ENCODE results near the gene F2RL1. TPM values are rescaled to one million over a fixed set of nuclear protein-coding genes. Genes with fewer than 3 reads are reported as not detected.
"Not testable (repeated sequence)": the region's sequence is repeated elsewhere in the genome, so short reads cannot be mapped to it uniquely, and the experiment has no call there.

The F2RL1 gene
- total and polyA plus RNA-seq, 2 donors (not counting 1 experiment from before 2014, with no cell fraction given) = 0.04 to 0.64 TPM

DNA sequence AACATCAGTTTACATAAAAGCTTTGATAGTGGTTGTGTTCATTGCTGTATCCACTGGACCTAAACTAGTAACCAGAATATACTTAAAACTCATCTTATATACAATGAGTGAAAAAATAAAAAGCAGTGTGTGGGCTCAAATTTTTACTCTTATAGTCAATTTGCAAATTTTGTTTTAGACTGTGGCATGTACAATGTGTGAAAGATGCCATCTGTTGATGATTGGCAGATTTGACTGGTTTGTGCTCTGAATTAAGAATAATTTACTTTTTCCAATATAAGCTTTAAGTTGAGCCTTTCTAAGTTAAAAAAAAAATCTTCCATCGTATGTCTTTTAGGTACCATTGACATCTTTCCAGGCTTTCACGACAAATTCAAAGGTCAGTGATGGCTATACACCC, 42.4 kb upstream of the F2RL1 start:
- intact Hi-C loops (cut with micrococcal nuclease) = no loop called here
- Histone ChIP-seq H3K27me3 (replicated peaks in 1 of 4; ENCODE audit: control extremely low read depth in 1 of 4, control insufficient read depth in 3 of 4, insufficient read depth in 4 of 4, low read length in 3 of 4) (no peaks in the 10 kb centered on the region), H2AFZ (ENCODE audit: insufficient read depth, low read depth, low read length, poor library complexity, severe bottlenecking) (no peak overlapping the region), H4K20me1 (ENCODE audit: control insufficient read depth, insufficient read depth, low read length, poor library complexity, severe bottlenecking) (no peaks in the 10 kb centered on the region), H3K4me3 (ENCODE audit: control extremely low read depth in 1 of 5, extremely low read depth in 1 of 5, insufficient read depth in 1 of 5, low read depth in 2 of 5, low read length in 4 of 5) (no peak overlapping the region), H3K9ac (ENCODE audit: low read length) (no peak overlapping the region), H3K79me2 (ENCODE audit: control insufficient read depth, insufficient read depth, low read length) (no peaks in the 10 kb centered on the region), H3K4me1 (ENCODE audit: control insufficient read depth in 2 of 2, insufficient read depth in 2 of 2, low read length in 2 of 2) (peaks cover 0 to 6% of the 10 kb centered on the region in 2 donors), H3K36me3 (replicated peaks in 1 of 2; ENCODE audit: control extremely low read depth in 1 of 2, control insufficient read depth in 1 of 2, extremely low read depth in 1 of 2, insufficient read depth in 2 of 2, low read length in 1 of 2) (no peaks in the 10 kb centered on the region), H3K4me2 (replicated peaks; ENCODE audit: low read depth, low read length, poor library complexity, severe bottlenecking) (no peak overlapping the region), H3K9me3 (ENCODE audit: control extremely low read depth in 1 of 3, control insufficient read depth in 2 of 3, insufficient read depth in 1 of 3, low read length in 2 of 3) (no peaks in the 10 kb centered on the region), H3K27ac (ENCODE audit: low read length in 2 of 2) (no peak overlapping the region)
- CTCF ChIA-PET = interaction anchor here (1.0 to 5.5 kb wide), 2 partner anchors 171 to 176 kb away, joined by 4 to 102 read pairs; no protein-coding TSS in a partner anchor
- Mint-ChIP-seq H3K4me3 (no peak overlapping the region), H3K9me3 (ENCODE audit: insufficient read depth) (no peaks in the 10 kb centered on the region), H3K4me1 (peaks cover 5% of the 10 kb centered on the region), H3K27ac (no peak overlapping the region), H3K27me3 (no peaks in the 10 kb centered on the region)
- DNase-seq (no peak), ATAC-seq (ENCODE audit: low read depth) (no peak)
- POLR2A ChIA-PET = no interaction called here
- no CpG with 5 or more reads among the region's 2 CpGs for WGBS (ENCODE audit: insufficient coverage)
- TF ChIP-seq, protein P1, sequence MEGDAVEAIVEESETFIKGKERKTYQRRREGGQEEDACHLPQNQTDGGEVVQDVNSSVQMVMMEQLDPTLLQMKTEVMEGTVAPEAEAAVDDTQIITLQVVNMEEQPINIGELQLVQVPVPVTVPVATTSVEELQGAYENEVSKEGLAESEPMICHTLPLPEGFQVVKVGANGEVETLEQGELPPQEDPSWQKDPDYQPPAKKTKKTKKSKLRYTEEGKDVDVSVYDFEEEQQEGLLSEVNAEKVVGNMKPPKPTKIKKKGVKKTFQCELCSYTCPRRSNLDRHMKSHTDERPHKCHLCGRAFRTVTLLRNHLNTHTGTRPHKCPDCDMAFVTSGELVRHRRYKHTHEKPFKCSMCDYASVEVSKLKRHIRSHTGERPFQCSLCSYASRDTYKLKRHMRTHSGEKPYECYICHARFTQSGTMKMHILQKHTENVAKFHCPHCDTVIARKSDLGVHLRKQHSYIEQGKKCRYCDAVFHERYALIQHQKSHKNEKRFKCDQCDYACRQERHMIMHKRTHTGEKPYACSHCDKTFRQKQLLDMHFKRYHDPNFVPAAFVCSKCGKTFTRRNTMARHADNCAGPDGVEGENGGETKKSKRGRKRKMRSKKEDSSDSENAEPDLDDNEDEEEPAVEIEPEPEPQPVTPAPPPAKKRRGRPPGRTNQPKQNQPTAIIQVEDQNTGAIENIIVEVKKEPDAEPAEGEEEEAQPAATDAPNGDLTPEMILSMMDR (IDR thresholded peaks at IDR 0.05) = no peak
- no peak for TF ChIP-seq EZH2 (IDR thresholded peaks at IDR 0.05; ENCODE audit: borderline replicate concordance, insufficient read depth, low read depth, low read length, poor library complexity, severe bottlenecking)

DNA sequence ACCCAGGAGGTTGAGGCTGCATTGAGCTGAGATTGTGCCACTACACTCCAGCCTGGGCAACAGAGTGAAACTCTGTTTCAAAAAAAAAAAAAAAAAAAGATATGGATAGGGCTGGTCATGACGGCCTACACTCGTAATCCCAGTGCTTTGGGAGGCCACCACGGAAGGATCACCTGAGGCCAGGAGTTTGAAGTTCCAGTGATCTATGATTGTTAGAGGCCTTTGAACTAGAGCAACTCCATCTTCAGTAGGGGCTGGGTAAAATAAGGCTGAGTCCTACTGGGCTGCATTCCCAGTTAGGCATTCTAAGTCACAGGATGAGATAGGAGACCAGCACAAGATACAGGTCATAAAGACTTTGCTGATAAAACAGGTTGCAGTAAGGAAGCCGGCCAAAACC, 38.2 kb upstream of the F2RL1 start:
- H4K20me1 ChIP-seq (ENCODE audit: control insufficient read depth, insufficient read depth, low read length, poor library complexity, severe bottlenecking); H3K9ac ChIP-seq (ENCODE audit: low read length); H3K4me2 ChIP-seq (replicated peaks; ENCODE audit: low read depth, low read length, poor library complexity, severe bottlenecking); H3K4me1 ChIP-seq (ENCODE audit: control insufficient read depth in 2 of 2, insufficient read depth in 2 of 2, low read length in 2 of 2); H3K79me2 ChIP-seq (ENCODE audit: control insufficient read depth, insufficient read depth, low read length); H3K27me3 ChIP-seq (replicated peaks in 1 of 4; ENCODE audit: control extremely low read depth in 1 of 4, control insufficient read depth in 3 of 4, insufficient read depth in 4 of 4, low read length in 3 of 4); H3K9me3 ChIP-seq (ENCODE audit: control extremely low read depth in 1 of 3, control insufficient read depth in 2 of 3, insufficient read depth in 1 of 3, low read length in 2 of 3); H3K4me3 ChIP-seq (ENCODE audit: control extremely low read depth in 1 of 5, extremely low read depth in 1 of 5, insufficient read depth in 1 of 5, low read depth in 2 of 5, low read length in 4 of 5); H2AFZ ChIP-seq (ENCODE audit: insufficient read depth, low read depth, low read length, poor library complexity, severe bottlenecking); H3K27ac ChIP-seq (ENCODE audit: low read length in 2 of 2); H3K36me3 ChIP-seq (replicated peaks in 1 of 2; ENCODE audit: control extremely low read depth in 1 of 2, control insufficient read depth in 1 of 2, extremely low read depth in 1 of 2, insufficient read depth in 2 of 2, low read length in 1 of 2); ATAC-seq (ENCODE audit: low read depth); intact Hi-C loops (cut with micrococcal nuclease); H3K27me3 Mint-ChIP-seq; H3K9me3 Mint-ChIP-seq (ENCODE audit: insufficient read depth); POLR2A ChIA-PET; H3K27ac Mint-ChIP-seq; H3K4me1 Mint-ChIP-seq; DNase-seq; H3K4me3 Mint-ChIP-seq; CTCF ChIA-PET: not testable (repeated sequence)
- WGBS (ENCODE audit: insufficient coverage) = 100% methylated on average over 4 of the region's 4 CpGs
